Loucy (cell line): ENCODE results near the gene HSPB9.

Source experiments
- EZH2phosphoT487 ChIP-seq: fragments of 200-600 bp; IDR thresholded peaks from 2 replicates; pipeline ENCODE4 v1.6.1; 2018; ENCODE audit warnings: antibody characterized with exemption, mild to moderate bottlenecking, moderate library complexity, borderline replicate concordance
- TF ChIP-seq, protein P1 (sequence below): fragments of 200-600 bp; sonication (generic); conservative IDR thresholded peaks from 2 replicates; pipeline ENCODE4 v1.5.1; 2014; ENCODE audit warnings: mild to moderate bottlenecking, antibody characterized with exemption, low read length

DNA sequence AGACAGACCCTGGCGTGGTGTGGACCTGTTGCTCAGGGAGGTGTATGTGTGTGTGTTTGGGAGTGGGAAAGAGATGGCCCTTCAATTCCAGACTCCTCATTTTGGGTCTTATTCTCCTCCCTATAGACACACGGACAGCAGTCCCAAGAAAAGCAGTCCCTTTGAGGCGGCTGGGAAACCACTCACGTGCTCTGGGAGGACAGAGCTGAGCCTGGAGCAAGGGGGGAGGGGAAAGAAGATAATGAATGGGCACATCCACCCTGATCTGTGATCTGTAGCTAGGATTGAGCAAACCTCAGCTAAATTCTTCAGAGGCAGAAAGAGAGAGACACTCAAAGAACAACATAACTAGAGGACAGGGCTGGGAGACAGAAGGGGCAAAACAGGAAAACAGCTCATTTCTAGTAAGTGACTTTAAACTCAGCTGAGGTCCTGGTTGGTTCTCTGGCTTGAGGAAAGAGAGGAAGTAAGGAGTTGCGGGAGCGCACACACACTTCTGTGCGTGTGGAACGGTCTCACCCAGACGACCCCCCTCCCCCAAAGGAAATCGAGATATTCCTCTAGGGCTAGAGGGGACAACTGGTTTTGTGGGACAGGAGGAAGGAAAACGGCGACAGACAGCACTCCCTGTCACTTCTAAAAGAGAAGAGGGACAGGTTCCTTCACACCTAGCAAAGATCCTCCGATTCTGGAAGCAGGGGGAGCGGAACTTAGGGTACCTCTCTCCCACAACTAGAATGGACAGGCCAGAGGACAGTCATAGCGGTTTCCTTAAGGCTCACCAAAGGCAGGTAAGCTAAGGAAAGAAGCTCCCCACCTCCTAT is 31.5 kb downstream of the HSPB9 start:
- TF ChIP-seq, protein P1, sequence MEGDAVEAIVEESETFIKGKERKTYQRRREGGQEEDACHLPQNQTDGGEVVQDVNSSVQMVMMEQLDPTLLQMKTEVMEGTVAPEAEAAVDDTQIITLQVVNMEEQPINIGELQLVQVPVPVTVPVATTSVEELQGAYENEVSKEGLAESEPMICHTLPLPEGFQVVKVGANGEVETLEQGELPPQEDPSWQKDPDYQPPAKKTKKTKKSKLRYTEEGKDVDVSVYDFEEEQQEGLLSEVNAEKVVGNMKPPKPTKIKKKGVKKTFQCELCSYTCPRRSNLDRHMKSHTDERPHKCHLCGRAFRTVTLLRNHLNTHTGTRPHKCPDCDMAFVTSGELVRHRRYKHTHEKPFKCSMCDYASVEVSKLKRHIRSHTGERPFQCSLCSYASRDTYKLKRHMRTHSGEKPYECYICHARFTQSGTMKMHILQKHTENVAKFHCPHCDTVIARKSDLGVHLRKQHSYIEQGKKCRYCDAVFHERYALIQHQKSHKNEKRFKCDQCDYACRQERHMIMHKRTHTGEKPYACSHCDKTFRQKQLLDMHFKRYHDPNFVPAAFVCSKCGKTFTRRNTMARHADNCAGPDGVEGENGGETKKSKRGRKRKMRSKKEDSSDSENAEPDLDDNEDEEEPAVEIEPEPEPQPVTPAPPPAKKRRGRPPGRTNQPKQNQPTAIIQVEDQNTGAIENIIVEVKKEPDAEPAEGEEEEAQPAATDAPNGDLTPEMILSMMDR: no peak
- TF ChIP-seq EZH2phosphoT487: no peak
